Parathyroid adenoma (tissue), 2 donors: ENCODE data around the gene PSMC2.

ENCODE experiments used
- H2AFZ ChIP-seq: fragments of 300-600 bp; sonication (generic); one replicate; pipeline ENCODE4 v1.7.0; 2017; ENCODE audit warnings: antibody characterized with exemption, mild to moderate bottlenecking
- H3K27ac ChIP-seq: fragments of 300-600 bp; sonication (generic); one replicate; pipeline ENCODE4 v1.7.0; 2017
- H3K27me3 ChIP-seq: fragments of 300-600 bp; sonication (generic); one replicate; pipeline ENCODE4 v1.7.0; 2017; ENCODE audit warnings: low read length; ENCODE audit not compliant: control insufficient read depth, insufficient read depth
- H3K36me3 ChIP-seq: fragments of 300-600 bp; sonication (generic); one replicate; pipeline ENCODE4 v1.7.0; 2017; ENCODE audit warnings: low read length; ENCODE audit not compliant: control insufficient read depth, insufficient read depth
- H3K4me1 ChIP-seq: fragments of 300-600 bp; sonication (generic); one replicate; pipeline ENCODE4 v1.7.0; 2017; ENCODE audit warnings: control low read depth
- H3K4me2 ChIP-seq: fragments of 300-600 bp; sonication (generic); one replicate; pipeline ENCODE4 v1.7.0; 2017; ENCODE audit warnings: low read length
- H3K4me3 ChIP-seq: fragments of 300-600 bp; sonication (generic); one replicate; pipeline ENCODE4 v1.7.0; 2017; ENCODE audit warnings: low read depth, low read length
- H3K79me2 ChIP-seq: fragments of 300-600 bp; sonication (generic); one replicate; pipeline ENCODE4 v1.7.0; 2017; ENCODE audit warnings: control low read depth
- H3K9ac ChIP-seq: fragments of 300-600 bp; sonication (generic); one replicate; pipeline ENCODE4 v1.7.0; 2017; ENCODE audit warnings: mild to moderate bottlenecking
- H3K9me3 ChIP-seq: fragments of 300-600 bp; sonication (generic); one replicate; pipeline ENCODE4 v1.7.0; 2017; ENCODE audit warnings: low read length; ENCODE audit not compliant: control insufficient read depth
- CTCF ChIP-seq: fragments of 300-600 bp; sonication (generic); IDR thresholded peaks from one replicate; pipeline ENCODE4 v1.7.0; 2017; ENCODE audit warnings: antibody characterized with exemption, mild to moderate bottlenecking
- donor health status: primary hyperparathyroidism.

Gene PSMC2

GRCh38 chr7:103307503-103308231 is 39.8 kb upstream of the PSMC2 start:
- Histone ChIP-seq H3K9me3 (no peaks in the 10 kb centered on the region), H3K36me3 (no peaks in the 10 kb centered on the region), H3K4me3 (no peak overlapping the region), H3K27me3 (no peaks in the 10 kb centered on the region), H3K27ac (no peak overlapping the region), H3K4me2 (no peak overlapping the region), H3K79me2 (peaks cover 4% of the 10 kb centered on the region), H3K9ac (no peak overlapping the region), H3K4me1 (no peaks in the 10 kb centered on the region), H2AFZ (no peak overlapping the region)
- TF ChIP-seq CTCF, result no peak

GRCh38 chr7:103314852-103315251 is 32.6 kb upstream of the PSMC2 start:
- no peak overlapping the region for H3K4me2 ChIP-seq
- no peaks in the 10 kb centered on the region for H3K4me1 ChIP-seq
- H3K36me3 ChIP-seq, result no peaks in the 10 kb centered on the region
- no peak overlapping the region for H2AFZ ChIP-seq
- no peak overlapping the region for H3K4me3 ChIP-seq
- no peak overlapping the region for H3K27ac ChIP-seq
- TF ChIP-seq CTCF, result no peak
- H3K27me3 ChIP-seq, result no peaks in the 10 kb centered on the region
- H3K79me2 ChIP-seq, result no peaks in the 10 kb centered on the region
- H3K9me3 ChIP-seq, result no peaks in the 10 kb centered on the region
- no peak overlapping the region for H3K9ac ChIP-seq

GRCh38 chr7:103316380-103316941 is 31.0 kb upstream of the PSMC2 start:
- Histone ChIP-seq H3K79me2 (no peaks in the 10 kb centered on the region), H3K36me3 (no peaks in the 10 kb centered on the region), H3K4me2 (no peak overlapping the region), H3K27me3 (no peaks in the 10 kb centered on the region), H3K9ac (no peak overlapping the region), H3K9me3 (no peaks in the 10 kb centered on the region), H3K4me3 (no peak overlapping the region), H2AFZ (no peak overlapping the region), H3K4me1 (no peaks in the 10 kb centered on the region), H3K27ac (no peak overlapping the region)
- TF ChIP-seq CTCF, result no peak

GRCh38 chr7:103317009-103317408 is 30.4 kb upstream of the PSMC2 start:
- H3K79me2 ChIP-seq, result no peaks in the 10 kb centered on the region
- no peak overlapping the region for H3K4me2 ChIP-seq
- H3K27me3 ChIP-seq, result no peaks in the 10 kb centered on the region
- H3K4me3 ChIP-seq, result no peak overlapping the region
- no peak for TF ChIP-seq CTCF
- H3K27ac ChIP-seq, result no peak overlapping the region
- H3K9me3 ChIP-seq, result no peaks in the 10 kb centered on the region
- no peak overlapping the region for H2AFZ ChIP-seq
- H3K9ac ChIP-seq, result no peak overlapping the region
- no peaks in the 10 kb centered on the region for H3K4me1 ChIP-seq
- no peaks in the 10 kb centered on the region for H3K36me3 ChIP-seq

- Histone ChIP-seq H3K27me3 (no peaks in the 10 kb centered on the region), H3K4me2 (no peak overlapping the region), H3K4me3 (no peak overlapping the region), H2AFZ (no peak overlapping the region), H3K4me1 (no peaks in the 10 kb centered on the region), H3K9me3 (no peaks in the 10 kb centered on the region), H3K9ac (no peak overlapping the region), H3K36me3 (no peaks in the 10 kb centered on the region), H3K27ac (no peak overlapping the region), H3K79me2 (no peaks in the 10 kb centered on the region)
- TF ChIP-seq CTCF, result no peak
Measured at GRCh38 chr7:103325744-103326143, 21.7 kb upstream of the PSMC2 start.
